ENCODE measurements around the gene GRID1.

- TF ChIP-seq EZH2 (IDR thresholded peaks at IDR 0.05) (no peak), FOXP2 (optimal IDR thresholded peaks at IDR 0.05; ENCODE audit: control extremely low read depth, extremely low read length, insufficient read depth) (no peak), POLR2AphosphoS5 (IDR thresholded peaks at IDR 0.05; ENCODE audit: borderline replicate concordance, low read depth, low read length) (no peak)
Measured at GRCh38 chr10:85623758-85624157, 742.8 kb downstream of the GRID1 start.
